Spinal cord (tissue), 10 donors: Measurements from ENCODE around the gene ZNF554. TPM values are rescaled to one million over a fixed set of nuclear protein-coding genes. Genes with fewer than 3 reads are reported as not detected.

Experiments used
- DNase-seq, 6 donors: peaks; one replicate each; pipeline versions ENCODE4 v3.0.0 to v3.0.0-alpha.2; 2013 to 2015; ENCODE audit warnings: low spot score in 6 of 6, low read depth in 4 of 6
- H3K27ac ChIP-seq: one replicate; pipeline ENCODE4 v1.5.1; 2013; ENCODE audit warnings: low read depth, low read length, control low read depth
- H3K27me3 ChIP-seq: one replicate; pipeline ENCODE4 v1.6.1; 2013; ENCODE audit warnings: low read length; ENCODE audit not compliant: control insufficient read depth, insufficient read depth
- H3K36me3 ChIP-seq: one replicate; pipeline ENCODE4 v1.6.1; 2013; ENCODE audit warnings: low read length; ENCODE audit not compliant: control insufficient read depth, insufficient read depth
- H3K4me1 ChIP-seq: one replicate; pipeline ENCODE4 v1.6.1; 2013; ENCODE audit warnings: low read length; ENCODE audit not compliant: control insufficient read depth, insufficient read depth
- H3K4me3 ChIP-seq: one replicate; pipeline ENCODE4 v1.5.1; 2013; ENCODE audit warnings: low read depth, low read length, control low read depth
- H3K9me3 ChIP-seq: one replicate; pipeline ENCODE4 v1.6.1; 2013; ENCODE audit warnings: low read length; ENCODE audit not compliant: control insufficient read depth, insufficient read depth
- WGBS: methylation state at CpG from one replicate; pipeline ENCODE4 v1.1.5; 2013; ENCODE audit warnings: missing lambda C conversion rate; ENCODE audit not compliant: insufficient coverage; 5-methylcytosine and 5-hydroxymethylcytosine counted together
- polyA plus RNA-seq, 2 donors: library from polyadenylated mRNA; unstranded; fragments of 120-200 nt; gene quantifications; one replicate each; pipeline ENCODE4 v1.2.1, GENCODE V29; 2013; ENCODE audit not compliant: insufficient read length in 2 of 2
- total RNA-seq, 2 donors: library from RNA; depleted of rRNA in 1 of 2; stranded (reverse); fragments of 120-200 nt in 1 of 2; fragments of >200 nt in 1 of 2; gene quantifications; one replicate each; pipeline versions ENCODE4 v1.2.3 to v1.2.4, GENCODE V29; 2013 to 2014
- donor health status: healthy.

The ZNF554 gene
- total and polyA plus RNA-seq, 4 donors, result 10.0 to 14.7 (median 11.2) TPM

DNA sequence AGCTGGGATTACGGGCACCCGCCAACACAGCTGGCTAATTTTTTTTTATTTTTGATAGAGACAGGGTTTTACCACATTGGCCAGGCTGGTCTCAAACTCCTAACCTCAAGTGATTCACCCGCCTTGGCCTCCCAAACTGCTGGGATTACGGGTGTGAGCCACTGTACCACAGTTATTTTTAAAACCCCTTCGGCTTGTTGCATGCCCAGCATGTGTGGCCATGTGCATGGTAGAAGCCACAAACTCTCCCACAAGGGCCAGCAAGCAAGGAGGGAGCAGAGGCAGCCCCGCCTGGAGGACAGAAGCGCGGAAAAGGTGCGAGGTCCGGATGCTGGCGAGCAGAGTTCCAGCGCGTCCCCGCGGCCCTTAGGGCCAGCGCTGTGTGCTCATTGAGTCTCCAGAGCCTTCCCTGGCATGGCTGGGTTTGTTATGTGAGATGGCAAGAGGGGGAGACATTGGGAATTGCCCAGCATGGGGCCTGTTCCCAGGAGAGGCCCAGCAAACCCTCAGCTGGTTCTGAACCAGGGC, 21.4 kb upstream of the ZNF554 start:
- no peak overlapping the region for H3K27ac ChIP-seq

GRCh38 chr19:2798733-2799132, 20.9 kb upstream of the ZNF554 start:
- no peaks in the 10 kb centered on the region for H3K4me1 ChIP-seq
- peaks cover 100% of the 10 kb centered on the region for H3K36me3 ChIP-seq
- no peaks in the 10 kb centered on the region for H3K9me3 ChIP-seq
- H3K4me3 ChIP-seq, result no peak overlapping the region
- 88% methylated on average over 5 of the region's 7 CpGs for WGBS
- no peak for DNase-seq
- H3K27me3 ChIP-seq, result no peaks in the 10 kb centered on the region
- H3K27ac ChIP-seq, result no peak overlapping the region

More for the DNA sequence above, 21.4 kb upstream of the ZNF554 start:
- over 99% methylated on average over 14 of the region's 16 CpGs for WGBS
- Histone ChIP-seq H3K27me3 (no peaks in the 10 kb centered on the region), H3K36me3 (peaks cover 100% of the 10 kb centered on the region), H3K4me1 (no peaks in the 10 kb centered on the region), H3K9me3 (no peaks in the 10 kb centered on the region), H3K4me3 (no peak overlapping the region)
- DNase-seq, result no peak

GRCh38 chr19:2799273-2800020, 20.2 kb upstream of the ZNF554 start:
- Histone ChIP-seq H3K9me3 (no peaks in the 10 kb centered on the region), H3K27ac (no peak overlapping the region), H3K27me3 (no peaks in the 10 kb centered on the region), H3K36me3 (peaks cover 100% of the 10 kb centered on the region), H3K4me1 (no peaks in the 10 kb centered on the region), H3K4me3 (no peak overlapping the region)
- WGBS, result 95% methylated on average over 41 of the region's 41 CpGs
- no peak for DNase-seq

GRCh38 chr19:2800506-2800905, 19.2 kb upstream of the ZNF554 start:
- WGBS, result 94% methylated on average over 22 of the region's 22 CpGs
- H3K9me3 ChIP-seq, result no peaks in the 10 kb centered on the region
- H3K4me1 ChIP-seq, result no peaks in the 10 kb centered on the region
- no peak overlapping the region for H3K27ac ChIP-seq
- H3K27me3 ChIP-seq, result no peaks in the 10 kb centered on the region
- H3K36me3 ChIP-seq, result peaks cover 100% of the 10 kb centered on the region
- no peak for DNase-seq
- no peak overlapping the region for H3K4me3 ChIP-seq

- Histone ChIP-seq H3K9me3 (no peaks in the 10 kb centered on the region), H3K27ac (no peak overlapping the region), H3K36me3 (peaks cover 100% of the 10 kb centered on the region), H3K4me1 (no peaks in the 10 kb centered on the region), H3K27me3 (no peaks in the 10 kb centered on the region), H3K4me3 (no peak overlapping the region)
- DNase-seq, result no peak
- WGBS, result 93% methylated on average over 17 of the region's 17 CpGs
Measured at GRCh38 chr19:2802826-2803225, 16.8 kb upstream of the ZNF554 start.

DNA sequence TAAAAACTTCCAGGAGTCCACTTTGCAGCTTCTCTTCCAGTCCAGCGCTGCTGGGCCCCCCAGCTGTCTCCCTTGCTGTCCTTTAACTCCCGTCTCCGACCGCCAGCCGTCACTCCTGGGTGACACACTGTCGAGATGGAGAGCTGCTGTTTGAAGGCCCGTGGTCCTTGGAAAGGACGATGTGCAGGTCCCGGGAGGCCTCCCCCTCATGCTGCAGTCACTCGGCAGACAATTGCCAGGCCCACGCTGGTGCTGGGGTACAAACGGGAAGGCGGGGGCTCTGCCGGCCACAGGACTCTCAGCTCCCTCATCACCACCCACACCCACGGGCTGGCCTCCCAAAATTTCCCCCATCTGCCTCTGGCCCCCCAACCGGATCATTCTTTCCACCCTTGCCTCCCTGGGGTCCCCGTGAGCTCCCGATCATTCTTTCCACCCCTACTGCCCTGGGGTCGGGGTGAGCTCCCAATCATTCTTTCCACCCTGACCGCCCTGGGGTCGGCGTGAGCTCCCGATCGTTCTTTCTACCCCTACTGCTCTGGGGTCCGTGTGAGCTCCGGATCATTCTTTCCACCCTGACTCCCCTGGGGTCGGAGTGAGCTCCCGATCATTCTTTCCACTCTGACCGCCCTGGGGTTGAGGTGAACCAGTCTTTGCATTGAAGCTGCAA, 16.0 kb upstream of the ZNF554 start:
- Histone ChIP-seq H3K27me3 (no peaks in the 10 kb centered on the region), H3K9me3 (no peaks in the 10 kb centered on the region), H3K27ac (no peak overlapping the region), H3K4me1 (no peaks in the 10 kb centered on the region), H3K4me3 (no peak overlapping the region), H3K36me3 (peaks cover 100% of the 10 kb centered on the region)
- WGBS, result 92% methylated on average over 29 of the region's 29 CpGs
- DNase-seq, result no peak

DNA sequence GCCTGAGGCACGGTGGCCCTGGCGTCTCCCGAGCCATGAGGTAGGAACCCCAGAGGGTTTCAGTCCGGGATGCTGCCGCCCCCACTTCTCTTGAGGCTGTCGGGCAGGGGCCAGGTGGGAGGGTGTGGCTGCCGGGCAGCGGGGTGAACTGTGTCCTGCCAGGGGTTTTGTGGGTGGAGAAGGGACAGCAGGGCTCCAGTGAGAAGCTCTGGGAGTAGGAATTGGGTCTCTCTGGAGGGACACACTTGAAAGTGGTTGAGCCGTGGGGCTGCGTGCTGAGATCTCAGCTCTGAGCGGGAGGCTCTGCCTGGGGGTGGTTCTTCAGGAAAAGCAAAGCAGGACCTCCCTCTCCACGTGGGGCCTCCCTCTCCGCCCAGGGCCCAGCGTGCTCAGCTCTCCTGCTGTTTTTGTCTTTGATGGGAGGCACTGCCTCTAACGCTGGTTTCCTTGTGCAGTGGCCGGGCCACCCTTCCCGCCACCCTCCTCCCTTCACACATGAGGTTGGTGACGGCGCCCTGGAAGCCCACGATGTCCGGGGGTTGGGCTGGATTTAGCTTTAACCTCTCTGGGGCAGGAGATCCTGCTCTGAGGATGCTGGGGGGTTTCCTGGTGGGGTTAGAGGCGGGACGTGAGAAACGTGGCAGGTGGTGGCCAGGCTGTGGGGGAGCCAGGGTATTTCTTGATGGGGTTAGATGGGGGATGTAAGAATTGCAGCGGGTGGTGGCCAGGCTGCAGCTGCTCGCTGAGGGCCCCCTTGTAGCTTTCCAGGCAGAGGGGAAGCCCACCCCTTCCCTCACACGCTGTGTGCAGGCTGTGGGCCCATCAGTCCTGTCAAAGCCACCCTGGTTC, 15.3 kb upstream of the ZNF554 start:
- H3K27ac ChIP-seq, result no peak overlapping the region
- H3K4me3 ChIP-seq, result no peak overlapping the region
- no peak for DNase-seq
- H3K4me1 ChIP-seq, result no peaks in the 10 kb centered on the region
- 96% methylated on average over 17 of the region's 27 CpGs for WGBS
- no peaks in the 10 kb centered on the region for H3K9me3 ChIP-seq
- peaks cover 100% of the 10 kb centered on the region for H3K36me3 ChIP-seq
- H3K27me3 ChIP-seq, result no peaks in the 10 kb centered on the region

DNA sequence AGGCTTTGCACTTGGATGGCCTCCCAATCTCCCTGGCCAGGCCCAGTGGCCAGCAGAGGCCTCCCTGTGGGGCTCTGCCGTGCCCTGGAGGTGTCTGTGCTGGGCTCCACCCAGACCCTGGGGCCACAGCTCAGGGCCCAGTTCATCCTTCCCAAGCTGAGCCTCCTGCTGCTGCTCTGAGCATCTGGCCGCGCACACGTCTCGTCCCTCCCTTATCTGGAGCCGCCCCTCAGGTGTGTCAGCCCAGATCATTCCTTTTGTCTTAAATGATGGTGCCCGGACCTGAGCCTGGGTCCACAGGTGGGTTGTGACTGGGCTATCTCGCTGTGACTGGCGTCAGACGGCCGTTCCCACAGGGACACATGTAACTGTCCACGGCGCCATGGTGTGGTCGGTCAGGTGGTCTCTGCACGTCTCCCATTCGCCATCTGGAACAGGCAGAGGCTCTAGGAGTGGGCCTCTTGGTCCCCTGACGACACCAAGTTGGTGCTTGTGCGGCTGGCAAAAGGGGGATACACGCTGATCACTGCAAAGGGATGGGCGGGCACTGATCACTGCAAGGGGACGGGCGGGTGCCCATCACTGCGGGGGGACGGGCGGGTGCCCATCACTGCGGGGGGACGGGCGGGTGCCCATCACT, 14.3 kb upstream of the ZNF554 start:
- 95% methylated on average over 19 of the region's 28 CpGs for WGBS

GRCh38 chr19:2805991-2806649, 13.5 kb upstream of the ZNF554 start:
- WGBS, result 86% methylated on average over 17 of the region's 23 CpGs
- Histone ChIP-seq H3K27me3 (no peaks in the 10 kb centered on the region), H3K4me1 (no peaks in the 10 kb centered on the region), H3K36me3 (peaks cover 100% of the 10 kb centered on the region), H3K4me3 (no peak overlapping the region), H3K9me3 (no peaks in the 10 kb centered on the region), H3K27ac (no peak overlapping the region)
- DNase-seq, result no peak

More for the DNA sequence above, 14.3 kb upstream of the ZNF554 start:
- Histone ChIP-seq H3K27ac (no peak overlapping the region), H3K36me3 (peaks cover 100% of the 10 kb centered on the region), H3K9me3 (no peaks in the 10 kb centered on the region), H3K27me3 (no peaks in the 10 kb centered on the region), H3K4me1 (no peaks in the 10 kb centered on the region), H3K4me3 (no peak overlapping the region)
- no peak for DNase-seq
